ENCODE data around the gene SPATS2. TPM values are rescaled to one million over a fixed set of nuclear protein-coding genes. Genes with fewer than 3 reads are reported as not detected.
A peak's percentile ranks its signal among the peaks of the same experiment; 100 is the strongest.

Gene SPATS2
- total RNA-seq, 6 experiments from 2014 or later: 33.4 to 64.4 (median 50.9) TPM

GRCh38 chr12:49342066-49342913, 25.0 kb upstream of the SPATS2 start:
- DNase-seq: peak; percentile 43
- Mint-ChIP-seq H3K4me1 (ENCODE audit: low read depth) (peaks cover 32% of the 10 kb centered on the region), H3K9me3 (no peaks in the 10 kb centered on the region), H3K4me3 (peak overlapping the region; percentile 71), H3K27ac (no peak overlapping the region), H3K27me3 (ENCODE audit: insufficient read depth) (peaks cover 36% of the 10 kb centered on the region), H3K36me3 (ENCODE audit: low read depth) (no peaks in the 10 kb centered on the region)
- peak; percentile 97 for TF ChIP-seq CTCF (IDR thresholded peaks at IDR 0.05)

GRCh38 chr12:49342914-49343731, 24.1 kb upstream of the SPATS2 start:
- no peak for DNase-seq
- H3K36me3 Mint-ChIP-seq (ENCODE audit: low read depth): no peaks in the 10 kb centered on the region
- no peak overlapping the region for H3K27ac Mint-ChIP-seq
- H3K4me3 Mint-ChIP-seq: peak overlapping the region; percentile 71
- no peak for TF ChIP-seq CTCF (IDR thresholded peaks at IDR 0.05)
- H3K9me3 Mint-ChIP-seq: no peaks in the 10 kb centered on the region
- H3K27me3 Mint-ChIP-seq (ENCODE audit: insufficient read depth): peaks cover 36% of the 10 kb centered on the region
- H3K4me1 Mint-ChIP-seq (ENCODE audit: low read depth): peaks cover 31% of the 10 kb centered on the region

- H3K4me1 Mint-ChIP-seq (ENCODE audit: low read depth): peaks cover 36% of the 10 kb centered on the region
- H3K27ac Mint-ChIP-seq: no peak overlapping the region
- H3K9me3 Mint-ChIP-seq: no peaks in the 10 kb centered on the region
- H3K4me3 Mint-ChIP-seq: no peak overlapping the region; the same call in 1 of the 2 replicates
- H3K36me3 Mint-ChIP-seq (ENCODE audit: low read depth): no peaks in the 10 kb centered on the region
- H3K27me3 Mint-ChIP-seq (ENCODE audit: insufficient read depth): peaks cover 36% of the 10 kb centered on the region
- no peak for DNase-seq
- TF ChIP-seq CTCF (IDR thresholded peaks at IDR 0.05): no peak
These were observed 22.7 kb upstream of the SPATS2 start for GRCh38 chr12:49344486-49345050.

GRCh38 chr12:49345051-49345824, 22.0 kb upstream of the SPATS2 start:
- peaks cover 36% of the 10 kb centered on the region for H3K4me1 Mint-ChIP-seq (ENCODE audit: low read depth)
- no peaks in the 10 kb centered on the region for H3K36me3 Mint-ChIP-seq (ENCODE audit: low read depth)
- no peak overlapping the region for H3K27ac Mint-ChIP-seq
- TF ChIP-seq CTCF (IDR thresholded peaks at IDR 0.05): no peak
- no peaks in the 10 kb centered on the region for H3K9me3 Mint-ChIP-seq
- peaks cover 30% of the 10 kb centered on the region for H3K27me3 Mint-ChIP-seq (ENCODE audit: insufficient read depth)
- no peak for DNase-seq
- H3K4me3 Mint-ChIP-seq: peak overlapping the region; percentile 78
